GM12801 (cell line): ENCODE results near the gene FGF14.

Experiments used
- CTCF ChIP-seq: IDR thresholded peaks from one replicate; pipeline ENCODE4 v1.5.1; 2011; ENCODE audit warnings: control low read depth; ENCODE audit not compliant: insufficient read length; ENCODE audit errors: extremely low read depth

FGF14 gene

DNA sequence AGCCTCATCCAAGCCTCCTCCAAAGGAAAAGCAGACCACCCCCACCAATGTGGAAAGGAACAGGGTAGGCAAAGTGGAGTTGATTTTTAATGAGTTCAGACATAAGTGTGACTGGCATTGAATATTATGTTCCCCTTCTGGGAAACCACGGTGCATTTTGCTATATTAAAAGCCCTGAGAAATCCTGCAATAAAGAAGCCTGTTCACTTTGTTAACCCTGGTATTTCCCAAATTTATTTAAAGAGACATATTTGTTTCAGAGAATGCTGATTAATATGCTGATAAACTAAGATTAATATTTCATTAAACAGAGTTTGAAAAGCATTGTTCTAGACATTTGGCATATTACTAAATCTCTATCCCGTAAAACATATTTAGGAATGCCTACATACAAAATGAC, 151.4 kb downstream of the FGF14 start:
- TF ChIP-seq CTCF = no peak

GRCh38 chr13:102244607-102245227, 157.1 kb downstream of the FGF14 start:
- no peak for TF ChIP-seq CTCF

DNA sequence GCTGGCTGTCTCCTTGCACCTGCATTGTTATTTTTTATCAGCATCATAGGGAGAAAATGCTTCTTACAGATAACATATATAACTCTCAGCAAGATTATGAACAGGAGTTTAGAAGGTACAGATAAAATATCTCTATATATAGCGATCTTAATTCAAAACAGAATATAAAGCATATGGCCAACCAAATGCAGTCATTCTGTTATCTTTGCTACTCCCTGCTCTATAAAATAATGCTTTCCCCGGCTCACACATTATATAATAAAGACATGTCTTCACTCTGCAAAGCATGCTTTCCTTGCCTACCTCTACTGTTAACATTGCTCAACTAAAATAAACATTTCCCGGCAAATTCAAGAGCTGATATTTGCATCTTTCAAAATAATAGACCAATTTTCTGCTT, 161.7 kb downstream of the FGF14 start:
- no peak for TF ChIP-seq CTCF

GRCh38 chr13:102237230-102237629, 164.6 kb downstream of the FGF14 start:
- TF ChIP-seq CTCF = no peak

DNA sequence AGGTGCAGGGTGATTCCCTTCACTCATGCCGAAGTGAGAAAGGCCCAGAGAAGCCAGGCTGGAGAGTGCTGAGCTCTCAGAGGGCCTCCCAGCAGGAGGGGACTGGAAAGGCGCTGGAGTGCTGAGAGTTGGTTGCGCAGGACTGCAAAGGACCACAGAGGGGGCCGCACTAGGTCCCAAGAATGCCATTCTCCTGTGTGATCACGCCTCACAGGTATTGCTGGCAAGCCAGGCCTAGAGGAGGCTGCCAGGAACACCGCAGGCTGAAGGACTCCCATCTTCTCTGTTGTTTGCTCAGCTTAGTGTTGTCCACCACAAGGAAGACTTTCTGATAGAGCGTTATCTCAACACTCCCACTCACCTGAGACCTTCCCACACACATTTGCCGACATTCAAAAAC, 165.0 kb downstream of the FGF14 start:
- no peak for TF ChIP-seq CTCF

DNA sequence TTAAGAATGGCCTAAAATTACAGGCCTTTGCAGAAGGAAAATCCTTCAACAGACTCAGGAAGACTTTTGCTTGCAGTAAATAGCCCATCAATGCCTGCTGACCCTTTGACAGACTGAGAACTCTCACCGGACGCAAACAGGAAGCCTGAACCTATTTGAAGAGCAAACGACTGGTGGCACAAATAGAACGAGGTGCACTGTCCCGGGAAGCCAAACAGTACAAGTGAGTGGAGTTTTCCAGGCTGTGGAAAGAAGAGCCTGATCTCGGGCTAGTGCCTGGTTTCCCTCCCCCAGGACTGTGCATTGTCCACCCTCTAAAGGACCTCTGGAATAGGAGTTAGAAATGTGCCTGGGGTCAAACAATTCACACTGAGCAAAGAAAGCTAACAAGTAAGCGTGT, 165.5 kb downstream of the FGF14 start:
- TF ChIP-seq CTCF = no peak

- no peak for TF ChIP-seq CTCF
These were observed 166.2 kb downstream of the FGF14 start for GRCh38 chr13:102235689-102236088.
